Measurements from ENCODE around the gene CD34. TPM values are rescaled to one million over a fixed set of nuclear protein-coding genes. Genes with fewer than 3 reads are reported as not detected.

CD34 gene
- polyA plus RNA-seq, 4 donors, result 1.1 to 23.7 (median 9.7) TPM

DNA sequence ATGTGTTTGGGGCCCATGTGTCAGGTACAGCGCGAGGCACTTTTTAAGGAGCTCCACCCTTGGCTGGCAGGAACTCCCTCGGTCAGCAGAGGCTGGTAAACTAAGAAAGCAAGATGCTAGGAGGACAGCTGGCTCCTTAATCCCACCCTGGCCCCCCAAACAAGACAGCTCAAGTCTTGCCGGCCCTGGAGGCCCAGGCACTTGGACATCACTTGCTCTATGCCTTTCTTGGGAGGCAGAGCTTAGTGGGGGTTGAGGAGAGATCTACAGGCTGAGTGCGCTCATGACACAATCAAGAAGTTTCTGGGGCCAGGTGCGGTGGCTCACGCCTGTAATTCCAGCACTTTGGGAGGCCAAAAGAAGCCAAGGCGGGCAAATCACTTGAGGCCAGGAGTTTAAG is 78.1 kb downstream of the CD34 start:
- Histone ChIP-seq H3K4me3 (ENCODE audit: low read depth in 1 of 3, low read length in 3 of 3) (no peak overlapping the region), H3K9me3 (ENCODE audit: control insufficient read depth in 2 of 2, insufficient read depth in 1 of 2, low read depth in 1 of 2, low read length in 1 of 2) (no peaks in the 10 kb centered on the region), H3K27me3 (ENCODE audit: control insufficient read depth in 3 of 3, insufficient read depth in 3 of 3, low read length in 3 of 3) (no peaks in the 10 kb centered on the region), H3K27ac (ENCODE audit: low read depth in 1 of 3, low read length in 2 of 3) (peak overlapping the region in 1 of 3 donors; percentile 85), H3K36me3 (ENCODE audit: control insufficient read depth in 3 of 3, insufficient read depth in 2 of 3, low read depth in 1 of 3, low read length in 3 of 3) (peaks cover 0 to 9% (median 0%) of the 10 kb centered on the region in 3 donors), H3K4me1 (ENCODE audit: control insufficient read depth in 3 of 3, insufficient read depth in 2 of 3, low read depth in 1 of 3, low read length in 2 of 3) (peaks cover 0 to 16% (median 9%) of the 10 kb centered on the region in 3 donors)
- WGBS, 3 donors, result 93 to 95% (median 93%) methylated on average over 8 of the region's 8 CpGs
- FAIRE-seq (no peak), DNase-seq (no peak)

DNA sequence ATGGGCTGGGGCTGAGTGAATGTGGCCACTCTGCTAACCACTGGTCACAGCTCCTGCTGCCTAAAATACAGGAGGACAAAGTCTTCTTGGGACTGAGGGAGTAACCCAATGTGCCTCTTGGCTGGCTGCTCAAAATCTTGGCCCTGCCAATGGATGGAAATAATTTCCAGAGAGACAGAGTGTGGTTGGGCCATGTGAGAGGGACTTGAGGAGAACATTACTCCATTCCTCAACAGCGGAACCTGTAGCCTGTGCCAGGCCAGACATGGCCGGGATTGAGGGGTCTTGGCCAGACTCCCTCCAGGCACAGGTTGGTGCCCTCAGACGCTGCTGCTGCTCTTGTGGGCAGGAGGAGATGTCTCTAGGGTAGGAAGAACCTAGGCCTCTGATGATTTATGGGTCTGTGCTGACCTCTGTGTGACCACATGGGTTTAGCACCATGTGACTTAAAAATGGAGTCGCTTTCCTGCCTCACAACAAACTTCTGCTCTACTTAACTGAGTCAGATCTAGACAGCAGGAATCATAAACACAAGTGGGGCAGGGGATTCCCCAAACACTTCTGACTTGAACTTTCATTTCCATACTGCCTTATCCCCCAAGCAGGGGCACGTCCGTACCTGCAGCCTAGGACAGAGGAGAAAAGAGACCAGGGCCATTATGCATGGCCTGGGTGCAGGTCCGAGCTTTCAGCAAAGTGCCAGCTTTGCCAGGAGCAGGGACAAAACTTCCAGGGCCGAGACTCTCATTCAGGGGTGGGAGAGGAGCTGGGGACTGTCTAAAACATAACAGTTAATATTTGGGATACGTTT is 79.2 kb downstream of the CD34 start:
- Histone ChIP-seq H3K27ac (ENCODE audit: low read depth in 1 of 3, low read length in 2 of 3) (peak overlapping the region in 1 of 3 donors; percentile 85), H3K9me3 (ENCODE audit: control insufficient read depth in 2 of 2, insufficient read depth in 1 of 2, low read depth in 1 of 2, low read length in 1 of 2) (no peaks in the 10 kb centered on the region), H3K27me3 (ENCODE audit: control insufficient read depth in 3 of 3, insufficient read depth in 3 of 3, low read length in 3 of 3) (no peaks in the 10 kb centered on the region), H3K36me3 (ENCODE audit: control insufficient read depth in 3 of 3, insufficient read depth in 2 of 3, low read depth in 1 of 3, low read length in 3 of 3) (peaks cover 0 to 6% (median 0%) of the 10 kb centered on the region in 3 donors), H3K4me3 (ENCODE audit: low read depth in 1 of 3, low read length in 3 of 3) (no peak overlapping the region), H3K4me1 (ENCODE audit: control insufficient read depth in 3 of 3, insufficient read depth in 2 of 3, low read depth in 1 of 3, low read length in 2 of 3) (peaks cover 0 to 22% (median 9%) of the 10 kb centered on the region in 3 donors)
- FAIRE-seq, result no peak
- DNase-seq, result no peak
- WGBS, 3 donors, result 60 to 76% (median 62%) methylated on average over 9 of the region's 9 CpGs

Other genes with a start within 250 kb of the CD34 start
- 100 to 1,000 TPM in 2 of 4 donors, 10 to 100 TPM in 2; 53.2 to 308 (median 96.6) TPM for gene CD46, start 159.1 kb downstream of the CD34 start, polyA plus RNA-seq